Neural cell (in vitro differentiated cells): ENCODE results near the gene APOH.

Source experiments
- CTCF ChIP-seq: fragments of 450-650 bp; IDR thresholded peaks from 2 replicates; pipeline ENCODE4 v1.5.1; 2014; ENCODE audit warnings: antibody characterized with exemption, mild to moderate bottlenecking, moderate library complexity; ENCODE audit not compliant: poor library complexity, severe bottlenecking
- EP300 ChIP-seq: fragments of 450-650 bp; conservative IDR thresholded peaks from 2 replicates; pipeline ENCODE4 v1.6.1; 2014; ENCODE audit warnings: antibody characterized with exemption, mild to moderate bottlenecking, moderate library complexity; ENCODE audit not compliant: poor library complexity, severe bottlenecking
- EZH2 ChIP-seq: fragments of 200-600, 300-800 bp; shearing (Covaris generic), sonication (generic); IDR thresholded peaks from 2 replicates; pipeline ENCODE4 v1.6.1; 2014; ENCODE audit warnings: antibody characterized with exemption, low read length, borderline replicate concordance, mild to moderate bottlenecking; ENCODE audit not compliant: insufficient read depth, poor library complexity, severe bottlenecking
- MXI1 ChIP-seq: fragments of 450-650 bp; conservative IDR thresholded peaks from 2 replicates; pipeline ENCODE4 v1.6.1; 2014; ENCODE audit warnings: antibody characterized with exemption, mild to moderate bottlenecking; ENCODE audit not compliant: poor library complexity, severe bottlenecking
- POLR2AphosphoS5 ChIP-seq: IDR thresholded peaks from 2 replicates; pipeline ENCODE4 v1.6.1; 2012
- RAD21 ChIP-seq: fragments of 450-650 bp; conservative IDR thresholded peaks from 2 replicates; pipeline ENCODE4 v1.6.1; 2014; ENCODE audit warnings: antibody characterized with exemption, mild to moderate bottlenecking, moderate library complexity
- SMC3 ChIP-seq: fragments of 450-650 bp; conservative IDR thresholded peaks from 2 replicates; pipeline ENCODE4 v1.6.1; 2014; ENCODE audit warnings: antibody characterized with exemption, mild to moderate bottlenecking, moderate library complexity; ENCODE audit not compliant: poor library complexity
- TAF1 ChIP-seq: IDR thresholded peaks from 2 replicates; pipeline ENCODE4 v1.6.1; 2012; ENCODE audit warnings: low read depth
- TF ChIP-seq, protein P1 (sequence below): IDR thresholded peaks from 2 replicates; pipeline ENCODE4 v1.6.1; 2012; ENCODE audit warnings: borderline replicate concordance

DNA sequence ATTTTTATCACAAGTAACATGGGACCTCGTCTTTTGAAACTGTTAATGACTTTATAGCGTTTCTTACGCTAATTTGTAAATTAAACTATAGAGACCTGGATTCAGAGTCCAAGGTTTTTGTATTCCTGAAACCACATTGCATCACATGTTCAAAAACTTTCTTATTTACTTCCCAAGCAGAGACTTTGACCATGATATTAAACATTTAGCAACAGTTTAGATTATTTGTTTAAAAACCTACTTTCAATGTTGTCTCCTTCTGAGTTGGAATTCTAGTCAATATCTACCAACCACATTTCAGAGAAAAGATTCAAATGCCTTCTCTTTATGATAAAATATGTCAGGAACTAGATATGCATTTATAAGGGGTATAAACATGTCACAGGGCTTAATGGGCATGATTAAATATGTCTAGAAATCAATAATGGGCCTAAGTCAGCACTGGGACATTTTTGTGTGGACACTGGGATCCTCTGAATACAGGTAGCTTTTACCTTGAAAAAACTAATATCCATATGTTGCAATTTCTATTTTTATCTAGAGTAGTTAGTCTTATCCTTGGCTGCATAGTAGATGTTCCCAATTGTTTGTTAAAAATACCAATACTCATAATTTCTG, 6.3 kb upstream of the APOH start:
- no peak for TF ChIP-seq RAD21
- no peak for TF ChIP-seq EP300
- no peak for TF ChIP-seq CTCF
- no peak for TF ChIP-seq POLR2AphosphoS5
- TF ChIP-seq, protein P1, sequence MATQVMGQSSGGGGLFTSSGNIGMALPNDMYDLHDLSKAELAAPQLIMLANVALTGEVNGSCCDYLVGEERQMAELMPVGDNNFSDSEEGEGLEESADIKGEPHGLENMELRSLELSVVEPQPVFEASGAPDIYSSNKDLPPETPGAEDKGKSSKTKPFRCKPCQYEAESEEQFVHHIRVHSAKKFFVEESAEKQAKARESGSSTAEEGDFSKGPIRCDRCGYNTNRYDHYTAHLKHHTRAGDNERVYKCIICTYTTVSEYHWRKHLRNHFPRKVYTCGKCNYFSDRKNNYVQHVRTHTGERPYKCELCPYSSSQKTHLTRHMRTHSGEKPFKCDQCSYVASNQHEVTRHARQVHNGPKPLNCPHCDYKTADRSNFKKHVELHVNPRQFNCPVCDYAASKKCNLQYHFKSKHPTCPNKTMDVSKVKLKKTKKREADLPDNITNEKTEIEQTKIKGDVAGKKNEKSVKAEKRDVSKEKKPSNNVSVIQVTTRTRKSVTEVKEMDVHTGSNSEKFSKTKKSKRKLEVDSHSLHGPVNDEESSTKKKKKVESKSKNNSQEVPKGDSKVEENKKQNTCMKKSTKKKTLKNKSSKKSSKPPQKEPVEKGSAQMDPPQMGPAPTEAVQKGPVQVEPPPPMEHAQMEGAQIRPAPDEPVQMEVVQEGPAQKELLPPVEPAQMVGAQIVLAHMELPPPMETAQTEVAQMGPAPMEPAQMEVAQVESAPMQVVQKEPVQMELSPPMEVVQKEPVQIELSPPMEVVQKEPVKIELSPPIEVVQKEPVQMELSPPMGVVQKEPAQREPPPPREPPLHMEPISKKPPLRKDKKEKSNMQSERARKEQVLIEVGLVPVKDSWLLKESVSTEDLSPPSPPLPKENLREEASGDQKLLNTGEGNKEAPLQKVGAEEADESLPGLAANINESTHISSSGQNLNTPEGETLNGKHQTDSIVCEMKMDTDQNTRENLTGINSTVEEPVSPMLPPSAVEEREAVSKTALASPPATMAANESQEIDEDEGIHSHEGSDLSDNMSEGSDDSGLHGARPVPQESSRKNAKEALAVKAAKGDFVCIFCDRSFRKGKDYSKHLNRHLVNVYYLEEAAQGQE, result no peak
- no peak for TF ChIP-seq MXI1
- no peak for TF ChIP-seq EZH2
- no peak for TF ChIP-seq SMC3
- no peak for TF ChIP-seq TAF1
